GM18861 (cell line): ENCODE measurements around the gene DNAH2.
A peak's percentile ranks its signal among the peaks of the same experiment; 100 is the strongest.

Experiments
- ATAC-seq: cut with Tn5 transposase; IDR thresholded peaks from one replicate; pipeline ENCODE4 v1.9.1; 2021; ENCODE audit not compliant: unreplicated experiment

DNAH2 gene

GRCh38 chr17:7817643-7817964, 100.1 kb downstream of the DNAH2 start:
- ATAC-seq = no peak

DNA sequence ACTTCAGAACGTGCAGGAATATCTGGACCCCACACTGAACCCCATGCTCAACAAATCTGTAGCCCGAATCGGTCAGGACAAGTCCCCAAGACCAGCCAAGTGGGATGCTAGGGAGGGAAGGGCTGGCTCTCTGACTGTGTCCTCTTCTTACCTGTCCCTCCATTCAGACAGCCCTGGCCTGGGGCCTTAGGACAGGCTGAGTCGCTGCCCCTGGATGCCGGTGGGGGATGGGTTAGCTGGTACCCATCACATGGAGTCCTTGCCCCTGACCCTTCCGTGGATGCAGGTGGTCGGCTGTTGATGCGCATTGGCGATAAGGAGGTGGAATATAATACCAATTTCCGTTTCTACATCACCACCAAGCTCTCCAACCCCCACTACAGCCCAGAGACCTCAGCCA, 100.5 kb downstream of the DNAH2 start:
- no peak for ATAC-seq

- ATAC-seq = no peak
Measured at GRCh38 chr17:7818746-7819645, 101.5 kb downstream of the DNAH2 start.

GRCh38 chr17:7820231-7820630, 102.7 kb downstream of the DNAH2 start:
- ATAC-seq = no peak

DNA sequence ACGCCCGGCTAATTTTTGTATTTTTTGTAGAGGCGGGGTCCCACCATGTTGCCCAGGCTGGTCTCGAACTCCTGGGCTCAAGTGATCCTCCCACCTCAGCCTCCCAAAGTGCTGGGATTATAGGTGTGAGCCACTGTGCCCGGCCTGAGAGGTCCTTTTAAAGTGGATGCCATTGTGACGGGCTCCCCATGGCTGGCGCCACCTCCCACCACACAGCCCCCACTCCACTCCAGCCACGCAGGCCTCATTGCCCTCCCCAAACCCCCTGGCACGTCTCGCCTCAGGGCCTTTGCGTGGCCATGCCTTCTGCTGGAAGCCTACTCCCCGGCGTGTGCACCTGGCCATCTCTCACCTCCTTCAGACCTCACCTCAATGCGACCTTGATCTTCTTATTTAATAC, 104.6 kb downstream of the DNAH2 start:
- ATAC-seq = no peak

GRCh38 chr17:7823581-7824001, 106.0 kb downstream of the DNAH2 start:
- no peak for ATAC-seq

DNA sequence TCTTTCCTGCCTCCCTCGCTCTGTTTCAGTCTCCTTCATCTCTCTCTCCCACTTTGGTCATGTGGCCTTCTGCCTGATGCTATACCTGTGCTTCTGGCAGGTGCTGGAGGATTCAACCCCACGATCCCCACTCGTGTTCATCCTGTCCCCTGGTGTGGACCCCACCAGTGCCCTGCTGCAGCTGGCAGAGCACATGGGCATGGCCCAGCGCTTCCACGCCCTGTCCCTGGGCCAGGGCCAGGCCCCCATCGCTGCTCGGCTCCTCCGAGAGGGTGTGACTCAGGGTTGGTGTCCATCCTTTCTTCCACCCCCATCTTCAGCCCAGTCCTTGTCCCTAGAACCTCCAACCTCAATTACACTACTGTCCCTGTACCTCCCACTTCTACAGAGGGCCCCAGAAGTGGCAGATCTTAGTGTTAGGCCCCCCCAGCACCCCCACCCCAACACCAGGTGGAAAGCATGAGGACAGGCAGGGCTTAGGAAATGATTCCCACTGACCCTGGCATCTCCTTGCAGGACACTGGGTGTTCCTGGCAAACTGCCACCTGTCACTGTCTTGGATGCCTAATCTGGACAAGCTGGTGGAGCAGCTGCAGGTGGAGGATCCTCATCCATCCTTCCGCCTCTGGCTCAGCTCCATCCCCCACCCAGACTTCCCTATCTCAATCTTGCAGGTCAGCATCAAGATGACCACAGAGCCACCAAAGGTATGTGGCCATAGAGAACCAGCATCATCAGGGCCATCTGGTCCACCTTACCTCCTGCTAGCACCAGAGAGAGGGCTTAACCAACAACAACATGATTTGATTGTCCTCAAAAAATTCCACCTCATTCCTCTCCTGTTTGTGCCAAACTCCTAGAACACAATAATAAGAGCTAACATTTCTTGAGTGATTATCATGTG, 106.7 kb downstream of the DNAH2 start:
- no peak for ATAC-seq

DNA sequence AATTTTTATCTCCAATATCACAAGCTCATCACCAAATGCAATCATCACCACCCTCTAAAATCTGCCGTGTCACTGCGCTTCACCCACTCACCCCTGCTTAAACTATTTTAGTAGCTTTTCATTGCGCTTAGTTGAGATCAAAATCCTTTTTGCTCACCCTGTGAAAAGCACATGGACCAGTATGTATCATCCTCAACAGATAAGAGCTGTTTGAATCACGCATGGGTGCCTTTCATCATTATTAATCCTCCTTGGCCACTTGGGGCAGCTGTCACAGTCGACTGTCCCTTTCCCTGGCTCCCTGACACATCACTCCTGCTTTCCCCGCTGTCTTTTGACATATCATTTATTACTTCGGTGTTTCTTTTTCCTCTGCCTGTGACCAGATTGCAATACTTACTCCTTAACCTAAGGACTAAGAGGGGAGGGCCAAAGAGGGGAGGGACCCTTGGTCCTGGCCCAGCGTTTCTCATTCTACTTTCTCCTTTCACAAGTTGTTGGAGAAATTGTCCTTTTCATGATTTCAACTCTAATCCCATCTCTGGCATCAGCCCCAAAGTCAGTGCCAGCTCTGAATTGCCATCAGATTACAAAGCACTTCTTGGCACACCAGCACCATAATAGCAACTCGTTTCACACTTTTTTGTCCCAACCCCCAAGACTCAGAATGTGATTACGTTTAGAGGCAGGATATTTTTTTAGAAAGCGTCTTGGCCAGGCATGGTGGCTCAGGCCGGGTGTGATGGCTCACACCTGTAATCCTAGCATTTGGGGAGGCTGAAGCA, 107.9 kb downstream of the DNAH2 start:
- ATAC-seq = no peak

DNA sequence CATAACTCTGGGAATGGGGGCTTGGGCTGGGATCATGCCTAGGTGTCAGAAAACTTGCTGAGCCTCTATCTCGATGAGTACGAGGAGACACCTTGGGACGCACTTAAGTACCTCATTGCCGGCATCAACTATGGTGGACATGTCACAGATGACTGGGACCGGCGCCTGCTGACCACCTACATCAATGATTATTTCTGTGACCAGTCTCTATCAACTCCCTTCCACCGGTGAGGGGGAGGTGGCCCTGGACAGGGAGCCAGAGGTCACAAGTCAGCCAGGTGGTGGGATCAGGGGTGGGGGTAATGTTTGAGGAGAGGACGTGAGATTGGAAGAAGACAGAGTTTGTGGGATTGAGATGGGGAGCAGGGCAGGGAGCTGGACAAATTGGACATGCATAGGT, 113.1 kb downstream of the DNAH2 start:
- no peak for ATAC-seq

- ATAC-seq = no peak
Measured at GRCh38 chr17:7831233-7831632, 113.7 kb downstream of the DNAH2 start.

DNA sequence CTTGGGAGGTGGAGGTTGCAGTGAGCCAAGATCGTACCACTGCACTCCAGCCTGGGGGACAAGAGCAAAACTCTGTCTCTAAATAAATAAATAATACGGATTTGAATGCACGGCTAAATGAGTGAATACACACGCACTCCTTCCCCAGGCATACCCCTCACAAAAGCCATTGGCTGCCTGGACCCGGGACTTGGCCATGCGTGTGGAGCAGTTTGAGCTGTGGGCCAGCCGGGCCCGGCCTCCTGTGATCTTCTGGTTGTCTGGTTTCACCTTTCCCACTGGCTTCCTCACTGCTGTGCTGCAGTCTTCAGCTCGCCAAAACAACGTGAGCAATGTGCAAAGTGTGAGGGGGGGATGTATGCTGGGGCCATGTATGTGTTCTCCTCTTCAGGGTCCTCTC, 114.9 kb downstream of the DNAH2 start:
- no peak for ATAC-seq

GRCh38 chr17:7833011-7833794, 115.7 kb downstream of the DNAH2 start:
- ATAC-seq = no peak

GRCh38 chr17:7833795-7834541, 116.4 kb downstream of the DNAH2 start, which contains the start of gene KDM6B:
KDM6B (plus strand) TSS chr17:7834217; CDS start chr17:7845555, 11,338 bp downstream.
- ATAC-seq = no peak

- ATAC-seq = no peak
Measured at GRCh38 chr17:7834542-7834956, 117.0 kb downstream of the DNAH2 start.

DNA sequence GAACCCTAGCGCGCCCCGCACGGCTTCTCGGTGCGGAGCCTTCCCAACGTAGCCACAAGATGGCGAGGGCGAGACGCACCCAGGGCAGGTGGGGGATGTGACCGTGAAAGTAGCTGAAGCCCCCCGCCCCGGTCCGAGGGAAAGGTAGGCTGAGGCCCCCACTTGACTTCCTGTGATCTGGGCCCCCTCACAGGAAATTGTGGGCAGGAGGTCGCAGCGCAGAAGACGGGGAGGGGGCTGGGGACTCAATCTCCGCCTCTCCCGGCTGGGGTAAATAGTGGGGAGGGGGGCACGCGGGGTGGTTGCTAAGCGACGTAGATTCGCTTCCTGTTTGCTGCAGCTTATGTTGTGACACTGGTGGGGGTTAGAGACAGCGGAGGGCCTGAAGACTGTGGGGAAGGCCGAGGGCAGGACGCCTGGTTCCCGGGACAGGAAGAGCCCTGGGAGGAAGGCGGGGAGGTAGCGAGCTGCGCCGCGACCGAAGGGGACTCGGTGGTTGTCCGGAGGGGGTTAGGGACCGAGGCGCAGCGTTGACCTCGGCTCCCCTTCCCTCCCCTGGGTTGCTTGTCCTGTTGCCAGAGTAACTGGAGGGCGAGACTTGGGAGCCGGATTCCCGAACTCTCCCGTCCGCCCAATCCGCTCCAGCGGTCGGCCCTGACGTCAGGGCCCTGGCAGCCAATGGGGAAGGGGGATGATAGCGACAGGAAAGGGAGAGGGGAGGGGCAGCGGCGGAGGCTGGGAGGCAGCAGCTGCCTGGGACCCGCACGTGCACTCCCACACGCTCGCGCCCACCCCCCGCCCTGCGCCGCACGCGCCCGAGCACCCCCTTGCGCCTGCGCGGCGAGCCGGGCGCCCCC, 117.6 kb downstream of the DNAH2 start:
- ATAC-seq = peak; percentile 29

DNA sequence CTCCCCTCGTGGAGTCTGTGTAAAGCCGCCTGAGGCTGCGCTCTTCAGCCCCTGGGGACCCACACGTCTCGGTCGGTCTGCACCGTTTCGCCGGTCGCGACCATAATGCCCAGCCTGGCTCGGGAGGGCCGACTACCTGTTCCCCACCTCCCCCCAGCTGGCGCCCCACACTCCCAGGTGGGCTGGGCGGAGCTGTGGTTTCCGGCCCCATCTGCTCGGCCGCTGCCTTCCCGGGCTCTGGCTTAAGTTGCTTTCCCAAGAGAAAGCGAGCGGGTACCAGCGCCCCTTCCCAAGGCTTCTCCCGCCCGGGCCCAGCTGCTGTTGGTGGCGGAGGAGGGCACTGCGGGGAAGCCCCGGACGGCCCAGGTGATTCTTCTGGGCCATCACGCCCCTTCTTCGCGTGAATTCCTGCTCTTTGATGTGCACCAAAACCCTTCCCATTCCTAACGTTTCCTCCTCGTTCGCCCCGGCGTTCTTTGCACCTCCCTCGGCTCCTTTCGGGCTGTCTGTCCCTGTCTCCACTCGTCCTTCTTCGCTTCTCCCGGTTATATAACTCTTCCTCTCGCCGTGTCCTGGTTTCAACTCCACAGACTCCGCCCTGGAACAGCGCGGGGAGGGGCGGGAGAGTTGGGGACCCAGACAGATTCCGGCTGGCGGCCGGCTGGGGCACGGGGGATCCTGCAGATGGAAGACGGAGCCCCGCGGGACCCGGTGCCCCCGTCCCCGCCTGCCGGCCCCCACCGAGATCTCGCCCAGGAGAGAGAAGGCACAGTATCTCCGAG, 118.5 kb downstream of the DNAH2 start:
- peak; percentile 24 for ATAC-seq

- no peak for ATAC-seq
Measured at GRCh38 chr17:7836596-7837407, 119.3 kb downstream of the DNAH2 start.
